NCI-H128 (cell line): Measurements from ENCODE around the gene SLC13A3.

Experiments used
- DNase-seq: peaks from one replicate; lab custom pipeline; 2025; ENCODE audit not compliant: unreplicated experiment; lab: John Stamatoyannopoulos, UW

SLC13A3 gene

GRCh38 chr20:46581391-46581790, 69.9 kb downstream of the SLC13A3 start:
- DNase-seq, result no peak

- DNase-seq, result no peak
These were observed 70.5 kb downstream of the SLC13A3 start for GRCh38 chr20:46580613-46581205.

GRCh38 chr20:46578745-46579144, 72.5 kb downstream of the SLC13A3 start:
- DNase-seq, result no peak

GRCh38 chr20:46576774-46577395, 74.4 kb downstream of the SLC13A3 start:
- no peak for DNase-seq

- no peak for DNase-seq
These were observed 75.3 kb downstream of the SLC13A3 start for GRCh38 chr20:46575937-46576461.

- no peak for DNase-seq
These were observed 75.9 kb downstream of the SLC13A3 start for GRCh38 chr20:46575394-46575793.

- DNase-seq, result no peak
These were observed 77.3 kb downstream of the SLC13A3 start for GRCh38 chr20:46573788-46574584.

GRCh38 chr20:46573234-46573633, 78.0 kb downstream of the SLC13A3 start:
- no peak for DNase-seq

GRCh38 chr20:46572790-46573189, 78.5 kb downstream of the SLC13A3 start:
- no peak for DNase-seq

- DNase-seq, result no peak
These were observed 79.1 kb downstream of the SLC13A3 start for GRCh38 chr20:46572153-46572552.

GRCh38 chr20:46571418-46571817, 79.8 kb downstream of the SLC13A3 start:
- DNase-seq, result no peak

- no peak for DNase-seq
These were observed 80.3 kb downstream of the SLC13A3 start for GRCh38 chr20:46570956-46571355.

- DNase-seq, result no peak
These were observed 81.3 kb downstream of the SLC13A3 start for GRCh38 chr20:46569961-46570360.

- DNase-seq, result peak; percentile 79
These were observed 82.6 kb downstream of the SLC13A3 start for GRCh38 chr20:46568570-46569129.

GRCh38 chr20:46566125-46566524, 85.1 kb downstream of the SLC13A3 start:
- DNase-seq, result no peak

- DNase-seq, result no peak
These were observed 86.9 kb downstream of the SLC13A3 start for GRCh38 chr20:46564241-46564957.

- no peak for DNase-seq
These were observed 87.4 kb downstream of the SLC13A3 start for GRCh38 chr20:46563860-46564221.

- DNase-seq, result no peak
These were observed 87.9 kb downstream of the SLC13A3 start for GRCh38 chr20:46563170-46563859.

GRCh38 chr20:46562373-46563169, 88.7 kb downstream of the SLC13A3 start:
- DNase-seq, result no peak

GRCh38 chr20:46562009-46562372, 89.3 kb downstream of the SLC13A3 start:
- DNase-seq, result no peak
